Type B pancreatic cell (in vitro differentiated cells): ENCODE measurements around the gene WDR70. TPM values are rescaled to one million over a fixed set of nuclear protein-coding genes. Genes with fewer than 3 reads are reported as not detected.
"Not testable (repeated sequence)": the region's sequence is repeated elsewhere in the genome, so short reads cannot be mapped to it uniquely, and the experiment has no call there.

Experiments used
- DNase-seq: peaks from one replicate; pipeline ENCODE4 v3.0.0; 2021; ENCODE audit warnings: mixed read lengths; ENCODE audit not compliant: unreplicated experiment; ENCODE audit errors: extremely low spot score
- H3K27ac Mint-ChIP-seq: 2 replicates; pipeline ENCODE4 v1.8.0; 2021; ENCODE audit warnings: mild to moderate bottlenecking, mixed read lengths
- H3K27me3 Mint-ChIP-seq: 2 replicates; pipeline ENCODE4 v1.8.0; 2021; ENCODE audit warnings: mixed read lengths
- H3K36me3 Mint-ChIP-seq: 2 replicates; pipeline ENCODE4 v1.8.0; 2021; ENCODE audit warnings: mixed read lengths
- H3K4me1 Mint-ChIP-seq: one replicate; pipeline ENCODE4 v1.8.0; 2021; ENCODE audit warnings: mixed read lengths; ENCODE audit not compliant: unreplicated experiment
- H3K4me3 Mint-ChIP-seq: 2 replicates; pipeline ENCODE4 v1.8.0; 2021; ENCODE audit warnings: mild to moderate bottlenecking, mixed read lengths
- H3K9me3 Mint-ChIP-seq: 2 replicates; pipeline ENCODE4 v1.8.0; 2021; ENCODE audit warnings: mixed read lengths
- CTCF ChIP-seq: fragments of 200-600 bp; sonication (generic); conservative IDR thresholded peaks from 2 replicates; pipeline ENCODE4 v1.5.0; 2021; ENCODE audit warnings: antibody characterized with exemption, mild to moderate bottlenecking
- total RNA-seq: library from RNA; stranded (reverse); gene quantifications from 2 replicates; pipeline ENCODE4 v1.2.1, GENCODE V29; 2021; ENCODE audit warnings: low replicate concordance

WDR70 gene
- total RNA-seq, 1 donor from 2014 or later = 50.2 TPM

- Mint-ChIP-seq H3K4me1 (no peaks in the 10 kb centered on the region), H3K4me3 (no peak overlapping the region), H3K36me3 (no peaks in the 10 kb centered on the region), H3K9me3 (no peaks in the 10 kb centered on the region), H3K27ac (no peak overlapping the region), H3K27me3 (no peaks in the 10 kb centered on the region)
- no peak for TF ChIP-seq CTCF
- no peak for DNase-seq
These were observed 203.1 kb downstream of the WDR70 start for GRCh38 chr5:37582202-37582601.

- H3K27me3 Mint-ChIP-seq, DNase-seq, H3K4me3 Mint-ChIP-seq, H3K36me3 Mint-ChIP-seq, H3K9me3 Mint-ChIP-seq, H3K4me1 Mint-ChIP-seq, H3K27ac Mint-ChIP-seq: not testable (repeated sequence)
These were observed 214.2 kb downstream of the WDR70 start for GRCh38 chr5:37593292-37593691.

GRCh38 chr5:37594864-37595263, 215.7 kb downstream of the WDR70 start:
- H3K4me1 Mint-ChIP-seq, H3K4me3 Mint-ChIP-seq, H3K27ac Mint-ChIP-seq, H3K9me3 Mint-ChIP-seq, H3K36me3 Mint-ChIP-seq, DNase-seq, H3K27me3 Mint-ChIP-seq: not testable (repeated sequence)

GRCh38 chr5:37598733-37599132, 219.6 kb downstream of the WDR70 start:
- Mint-ChIP-seq H3K9me3 (peaks cover 7% of the 10 kb centered on the region), H3K27ac (no peak overlapping the region), H3K36me3 (peaks cover 11% of the 10 kb centered on the region), H3K27me3 (no peaks in the 10 kb centered on the region), H3K4me3 (no peak overlapping the region), H3K4me1 (no peaks in the 10 kb centered on the region)
- TF ChIP-seq CTCF = no peak
- DNase-seq = no peak

- H3K4me3 Mint-ChIP-seq = no peak overlapping the region
- peaks cover 7% of the 10 kb centered on the region for H3K9me3 Mint-ChIP-seq
- no peak for TF ChIP-seq CTCF
- H3K27ac Mint-ChIP-seq = no peak overlapping the region
- no peaks in the 10 kb centered on the region for H3K4me1 Mint-ChIP-seq
- peaks cover 14% of the 10 kb centered on the region for H3K36me3 Mint-ChIP-seq
- no peak for DNase-seq
- no peaks in the 10 kb centered on the region for H3K27me3 Mint-ChIP-seq
These were observed 222.0 kb downstream of the WDR70 start for GRCh38 chr5:37601163-37601562.

- Mint-ChIP-seq H3K27me3 (no peaks in the 10 kb centered on the region), H3K4me1 (no peaks in the 10 kb centered on the region), H3K36me3 (peaks cover 14% of the 10 kb centered on the region), H3K27ac (no peak overlapping the region), H3K4me3 (no peak overlapping the region), H3K9me3 (peaks cover 7% of the 10 kb centered on the region)
- TF ChIP-seq CTCF = no peak
- no peak for DNase-seq
These were observed 224.0 kb downstream of the WDR70 start for GRCh38 chr5:37603072-37603471.

- no peak overlapping the region for H3K4me3 Mint-ChIP-seq
- DNase-seq = no peak
- TF ChIP-seq CTCF = no peak
- H3K27me3 Mint-ChIP-seq = no peaks in the 10 kb centered on the region
- peaks cover 7% of the 10 kb centered on the region for H3K9me3 Mint-ChIP-seq
- no peaks in the 10 kb centered on the region for H3K4me1 Mint-ChIP-seq
- H3K36me3 Mint-ChIP-seq = peaks cover 14% of the 10 kb centered on the region
- H3K27ac Mint-ChIP-seq = no peak overlapping the region
These were observed 225.2 kb downstream of the WDR70 start for GRCh38 chr5:37604290-37604689.
